ENCODE data around the gene ATP13A3. TPM values are rescaled to one million over a fixed set of nuclear protein-coding genes. Genes with fewer than 3 reads are reported as not detected.

Gene ATP13A3
- total RNA-seq, 1 experiment from 2014 or later: 121 TPM

DNA sequence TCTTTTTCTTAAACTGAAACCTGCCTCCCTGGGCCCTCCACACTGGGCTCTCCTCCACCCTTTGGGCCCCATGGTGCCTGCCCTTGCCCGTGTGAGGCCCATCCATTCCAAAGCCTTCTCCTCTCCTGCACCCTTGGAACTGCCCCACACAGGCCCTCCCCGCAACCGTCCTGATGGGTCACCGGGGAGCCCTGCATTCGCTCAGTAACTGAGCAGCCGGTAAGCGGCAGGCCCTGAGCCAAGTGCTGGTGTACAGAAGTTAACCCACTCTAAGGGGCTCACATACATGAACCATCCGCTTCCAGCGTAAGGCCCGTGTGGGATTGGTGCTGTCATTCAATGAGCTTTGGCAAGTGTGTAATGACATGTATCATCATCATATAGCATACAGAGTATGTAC, 111.9 kb downstream of the ATP13A3 start:
- Histone ChIP-seq H3K4me1 (ENCODE audit: insufficient read depth, low read length, poor library complexity, severe bottlenecking) (peaks cover 6% of the 10 kb centered on the region), H3K36me3 (ENCODE audit: insufficient read depth, low read length, poor library complexity, severe bottlenecking) (no peaks in the 10 kb centered on the region), H3K9me3 (ENCODE audit: low read depth, low read length, poor library complexity, severe bottlenecking) (no peaks in the 10 kb centered on the region), H3K27me3 (replicated peaks; ENCODE audit: insufficient read depth, low read depth, low read length, poor library complexity) (no peaks in the 10 kb centered on the region), H3K27ac (ENCODE audit: low read depth, low read length, poor library complexity, severe bottlenecking) (no peak overlapping the region), H3K4me3 (ENCODE audit: low read depth, low read length, poor library complexity, severe bottlenecking) (no peak overlapping the region)
- no TSS peak for BruUV-seq (replicated peaks)
- POLR2A ChIA-PET (ENCODE audit: low non-redundant PET): no interaction called here
- intact Hi-C loops (cut with micrococcal nuclease; ENCODE audit: unreplicated experiment): no loop called here
- TF ChIP-seq, protein P1, sequence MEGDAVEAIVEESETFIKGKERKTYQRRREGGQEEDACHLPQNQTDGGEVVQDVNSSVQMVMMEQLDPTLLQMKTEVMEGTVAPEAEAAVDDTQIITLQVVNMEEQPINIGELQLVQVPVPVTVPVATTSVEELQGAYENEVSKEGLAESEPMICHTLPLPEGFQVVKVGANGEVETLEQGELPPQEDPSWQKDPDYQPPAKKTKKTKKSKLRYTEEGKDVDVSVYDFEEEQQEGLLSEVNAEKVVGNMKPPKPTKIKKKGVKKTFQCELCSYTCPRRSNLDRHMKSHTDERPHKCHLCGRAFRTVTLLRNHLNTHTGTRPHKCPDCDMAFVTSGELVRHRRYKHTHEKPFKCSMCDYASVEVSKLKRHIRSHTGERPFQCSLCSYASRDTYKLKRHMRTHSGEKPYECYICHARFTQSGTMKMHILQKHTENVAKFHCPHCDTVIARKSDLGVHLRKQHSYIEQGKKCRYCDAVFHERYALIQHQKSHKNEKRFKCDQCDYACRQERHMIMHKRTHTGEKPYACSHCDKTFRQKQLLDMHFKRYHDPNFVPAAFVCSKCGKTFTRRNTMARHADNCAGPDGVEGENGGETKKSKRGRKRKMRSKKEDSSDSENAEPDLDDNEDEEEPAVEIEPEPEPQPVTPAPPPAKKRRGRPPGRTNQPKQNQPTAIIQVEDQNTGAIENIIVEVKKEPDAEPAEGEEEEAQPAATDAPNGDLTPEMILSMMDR (conservative IDR thresholded peaks at IDR 0.05; ENCODE audit: low read depth, low read length): no peak
- no peak for TF ChIP-seq EZH2 (IDR thresholded peaks at IDR 0.05; ENCODE audit: borderline replicate concordance, low read depth, low read length, poor library complexity, severe bottlenecking)
- no peak for DNase-seq (ENCODE audit: low spot score)
- CTCF ChIA-PET: no interaction called here

GRCh38 chr3:194373899-194374298, 112.9 kb downstream of the ATP13A3 start:
- POLR2A ChIA-PET (ENCODE audit: low non-redundant PET): no interaction called here
- no peak for DNase-seq (ENCODE audit: low spot score)
- Histone ChIP-seq H3K27me3 (replicated peaks; ENCODE audit: insufficient read depth, low read depth, low read length, poor library complexity) (no peaks in the 10 kb centered on the region), H3K9me3 (ENCODE audit: low read depth, low read length, poor library complexity, severe bottlenecking) (no peaks in the 10 kb centered on the region), H3K36me3 (ENCODE audit: insufficient read depth, low read length, poor library complexity, severe bottlenecking) (no peaks in the 10 kb centered on the region), H3K27ac (ENCODE audit: low read depth, low read length, poor library complexity, severe bottlenecking) (no peak overlapping the region), H3K4me1 (ENCODE audit: insufficient read depth, low read length, poor library complexity, severe bottlenecking) (peaks cover 6% of the 10 kb centered on the region), H3K4me3 (ENCODE audit: low read depth, low read length, poor library complexity, severe bottlenecking) (no peak overlapping the region)
- CTCF ChIA-PET: no interaction called here
- no TSS peak for BruUV-seq (replicated peaks)
- no peak for TF ChIP-seq EZH2 (IDR thresholded peaks at IDR 0.05; ENCODE audit: borderline replicate concordance, low read depth, low read length, poor library complexity, severe bottlenecking)
- TF ChIP-seq, protein P1 (conservative IDR thresholded peaks at IDR 0.05; ENCODE audit: low read depth, low read length): no peak
- intact Hi-C loops (cut with micrococcal nuclease; ENCODE audit: unreplicated experiment): no loop called here

GRCh38 chr3:194373028-194373427, 113.8 kb downstream of the ATP13A3 start:
- no TSS peak for BruUV-seq (replicated peaks)
- ChIA-PET CTCF (no interaction called here), POLR2A (ENCODE audit: low non-redundant PET) (no interaction called here)
- Histone ChIP-seq H3K4me3 (ENCODE audit: low read depth, low read length, poor library complexity, severe bottlenecking) (no peak overlapping the region), H3K9me3 (ENCODE audit: low read depth, low read length, poor library complexity, severe bottlenecking) (no peaks in the 10 kb centered on the region), H3K27me3 (replicated peaks; ENCODE audit: insufficient read depth, low read depth, low read length, poor library complexity) (no peaks in the 10 kb centered on the region), H3K36me3 (ENCODE audit: insufficient read depth, low read length, poor library complexity, severe bottlenecking) (no peaks in the 10 kb centered on the region), H3K4me1 (ENCODE audit: insufficient read depth, low read length, poor library complexity, severe bottlenecking) (peaks cover 6% of the 10 kb centered on the region), H3K27ac (ENCODE audit: low read depth, low read length, poor library complexity, severe bottlenecking) (no peak overlapping the region)
- TF ChIP-seq, protein P1 (conservative IDR thresholded peaks at IDR 0.05; ENCODE audit: low read depth, low read length): no peak
- TF ChIP-seq EZH2 (IDR thresholded peaks at IDR 0.05; ENCODE audit: borderline replicate concordance, low read depth, low read length, poor library complexity, severe bottlenecking): no peak
- intact Hi-C loops (cut with micrococcal nuclease; ENCODE audit: unreplicated experiment): no loop called here
- DNase-seq (ENCODE audit: low spot score): no peak
